ENCODE results near the gene PRPSAP2.

Gene PRPSAP2

GRCh38 chr17:18977646-18978045 is 119.7 kb downstream of the PRPSAP2 start:
- TF ChIP-seq CTCF (IDR thresholded peaks at IDR 0.05; ENCODE audit: low read depth, low read length, poor library complexity, severe bottlenecking) (no peak), EZH2phosphoT487 (IDR thresholded peaks at IDR 0.05; ENCODE audit: borderline replicate concordance, low read length) (no peak)
- Histone ChIP-seq H3K36me3 (ENCODE audit: control insufficient read depth, low read length) (peaks cover 21% of the 10 kb centered on the region), H3K27ac (ENCODE audit: low read depth, low read length) (no peak overlapping the region), H3K4me2 (ENCODE audit: low read length) (no peak overlapping the region), H3K4me3 (ENCODE audit: low read length) (no peak overlapping the region), H3F3A (ENCODE audit: control insufficient read depth, insufficient read depth) (no peaks in the 10 kb centered on the region), H3K9me3 (ENCODE audit: control insufficient read depth, insufficient read depth, low read length) (no peaks in the 10 kb centered on the region), H3K27me3 (ENCODE audit: control insufficient read depth, low read length) (no peaks in the 10 kb centered on the region), H4K20me1 (ENCODE audit: control insufficient read depth, insufficient read depth, low read depth, low read length) (no peaks in the 10 kb centered on the region), H3K4me1 (ENCODE audit: control insufficient read depth, low read length) (no peaks in the 10 kb centered on the region), H3K9me2 (replicated peaks; ENCODE audit: control insufficient read depth, low read length) (no peaks in the 10 kb centered on the region), H3K79me2 (ENCODE audit: control insufficient read depth, low read length) (no peaks in the 10 kb centered on the region)

- H3K9me3 ChIP-seq (ENCODE audit: control insufficient read depth, insufficient read depth, low read length) = no peaks in the 10 kb centered on the region
- H3K4me2 ChIP-seq (ENCODE audit: low read length) = no peak overlapping the region
- H3K4me1 ChIP-seq (ENCODE audit: control insufficient read depth, low read length) = no peaks in the 10 kb centered on the region
- TF ChIP-seq CTCF (IDR thresholded peaks at IDR 0.05; ENCODE audit: low read depth, low read length, poor library complexity, severe bottlenecking) (no peak), EZH2phosphoT487 (IDR thresholded peaks at IDR 0.05; ENCODE audit: borderline replicate concordance, low read length) (no peak)
- no peaks in the 10 kb centered on the region for H3K27me3 ChIP-seq (ENCODE audit: control insufficient read depth, low read length)
- H3F3A ChIP-seq (ENCODE audit: control insufficient read depth, insufficient read depth) = no peaks in the 10 kb centered on the region
- peaks cover 21% of the 10 kb centered on the region for H3K36me3 ChIP-seq (ENCODE audit: control insufficient read depth, low read length)
- no peaks in the 10 kb centered on the region for H3K9me2 ChIP-seq (replicated peaks; ENCODE audit: control insufficient read depth, low read length)
- H4K20me1 ChIP-seq (ENCODE audit: control insufficient read depth, insufficient read depth, low read depth, low read length) = no peaks in the 10 kb centered on the region
- H3K79me2 ChIP-seq (ENCODE audit: control insufficient read depth, low read length) = no peaks in the 10 kb centered on the region
- no peak overlapping the region for H3K4me3 ChIP-seq (ENCODE audit: low read length)
- H3K27ac ChIP-seq (ENCODE audit: low read depth, low read length) = no peak overlapping the region
Measured at GRCh38 chr17:18978050-18978449, 120.1 kb downstream of the PRPSAP2 start.

GRCh38 chr17:18978655-18979054 is 120.7 kb downstream of the PRPSAP2 start:
- Histone ChIP-seq H3K4me2 (ENCODE audit: low read length) (no peak overlapping the region), H3F3A (ENCODE audit: control insufficient read depth, insufficient read depth) (no peaks in the 10 kb centered on the region), H3K4me3 (ENCODE audit: low read length) (no peak overlapping the region), H3K36me3 (ENCODE audit: control insufficient read depth, low read length) (peaks cover 21% of the 10 kb centered on the region), H3K9me3 (ENCODE audit: control insufficient read depth, insufficient read depth, low read length) (no peaks in the 10 kb centered on the region), H3K27me3 (ENCODE audit: control insufficient read depth, low read length) (no peaks in the 10 kb centered on the region), H3K27ac (ENCODE audit: low read depth, low read length) (no peak overlapping the region), H3K9me2 (replicated peaks; ENCODE audit: control insufficient read depth, low read length) (no peaks in the 10 kb centered on the region), H3K79me2 (ENCODE audit: control insufficient read depth, low read length) (no peaks in the 10 kb centered on the region), H3K4me1 (ENCODE audit: control insufficient read depth, low read length) (no peaks in the 10 kb centered on the region), H4K20me1 (ENCODE audit: control insufficient read depth, insufficient read depth, low read depth, low read length) (no peaks in the 10 kb centered on the region)
- TF ChIP-seq CTCF (IDR thresholded peaks at IDR 0.05; ENCODE audit: low read depth, low read length, poor library complexity, severe bottlenecking) = no peak
- no peak for TF ChIP-seq EZH2phosphoT487 (IDR thresholded peaks at IDR 0.05; ENCODE audit: borderline replicate concordance, low read length)

Data from DOHH2 (cell line).